Loucy (cell line): ENCODE results near the gene FDX1.
A peak's percentile ranks its signal among the peaks of the same experiment; 100 is the strongest.

Source experiments
- H2AFZ ChIP-seq: fragments of 200-600 bp; sonication (generic); 2 replicates; pipeline ENCODE4 v1.6.0; 2016; ENCODE audit warnings: antibody characterized with exemption, mild to moderate bottlenecking, low read length, moderate library complexity
- H3F3A ChIP-seq: fragments of 200-600 bp; 2 replicates; pipeline ENCODE4 v1.6.0; 2016; ENCODE audit warnings: antibody characterized with exemption, low read depth, mild to moderate bottlenecking
- H3K27me3 ChIP-seq: fragments of 200-600 bp; sonication (generic); 2 replicates; pipeline ENCODE4 v1.6.1; 2014; ENCODE audit warnings: low read length, mild to moderate bottlenecking; ENCODE audit not compliant: insufficient read depth, poor library complexity, severe bottlenecking
- H3K36me3 ChIP-seq: fragments of 200-600 bp; sonication (generic); 2 replicates; pipeline ENCODE4 v1.6.1; 2016; ENCODE audit warnings: low read length; ENCODE audit not compliant: insufficient read depth
- H3K4me1 ChIP-seq: fragments of 200-600 bp; sonication (generic); 2 replicates; pipeline ENCODE4 v1.5.1; 2014; ENCODE audit warnings: low read length, mild to moderate bottlenecking; ENCODE audit not compliant: insufficient read depth, poor library complexity, severe bottlenecking
- H3K4me2 ChIP-seq: fragments of 200-600 bp; sonication (generic); 2 replicates; pipeline ENCODE4 v1.6.0; 2014; ENCODE audit warnings: antibody characterized with exemption, low read length, low read depth, mild to moderate bottlenecking; ENCODE audit not compliant: poor library complexity, severe bottlenecking
- H3K4me3 ChIP-seq: fragments of 200-600 bp; sonication (generic); 2 replicates; pipeline ENCODE4 v1.5.1; 2014; ENCODE audit warnings: low read length, mild to moderate bottlenecking, mixed read lengths; ENCODE audit not compliant: poor library complexity, severe bottlenecking
- H3K79me2 ChIP-seq: fragments of 200-600 bp; sonication (generic); 2 replicates; pipeline ENCODE4 v1.6.1; 2014; ENCODE audit warnings: low read length; ENCODE audit not compliant: insufficient read depth
- H3K9ac ChIP-seq: fragments of 200-600 bp; sonication (generic); 2 replicates; pipeline ENCODE4 v1.6.0; 2014; ENCODE audit warnings: mild to moderate bottlenecking, low read depth, low read length, moderate library complexity; ENCODE audit not compliant: poor library complexity, severe bottlenecking
- H3K9me2 ChIP-seq: fragments of 200-600 bp; sonication (generic); replicated peaks from 2 replicates; pipeline ENCODE4 v1.6.1; 2016; ENCODE audit warnings: low read depth, low read length, mixed read lengths
- H3K9me3 ChIP-seq: fragments of 200-600 bp; sonication (generic); 2 replicates; pipeline ENCODE4 v1.6.1; 2014; ENCODE audit warnings: mild to moderate bottlenecking, antibody characterized with exemption, low read length, low read depth; ENCODE audit not compliant: insufficient read depth
- H4K20me1 ChIP-seq: fragments of 200-600 bp; sonication (generic); 2 replicates; pipeline ENCODE4 v1.6.0; 2014; ENCODE audit warnings: antibody characterized with exemption, low read length, mild to moderate bottlenecking; ENCODE audit not compliant: insufficient read depth, poor library complexity, severe bottlenecking
- CTCF ChIP-seq: fragments of 200-600 bp; sonication (generic); conservative IDR thresholded peaks from 2 replicates; pipeline ENCODE4 v1.5.1; 2014; ENCODE audit warnings: mild to moderate bottlenecking, antibody characterized with exemption, low read length
- EZH2phosphoT487 ChIP-seq: fragments of 200-600 bp; IDR thresholded peaks from 2 replicates; pipeline ENCODE4 v1.6.1; 2018; ENCODE audit warnings: antibody characterized with exemption, mild to moderate bottlenecking, moderate library complexity, borderline replicate concordance

Gene FDX1

GRCh38 chr11:110463153-110463552, 33.4 kb downstream of the FDX1 start:
- H3K79me2 ChIP-seq = no peaks in the 10 kb centered on the region
- H3K9ac ChIP-seq = no peak overlapping the region
- H3K4me2 ChIP-seq = no peak overlapping the region
- H3K4me3 ChIP-seq = no peak overlapping the region
- TF ChIP-seq EZH2phosphoT487 (no peak), CTCF (peak; percentile 74)
- H4K20me1 ChIP-seq = no peaks in the 10 kb centered on the region
- peaks cover 22% of the 10 kb centered on the region; the same call in 1 of the 2 replicates for H3K36me3 ChIP-seq
- H3K9me3 ChIP-seq = no peaks in the 10 kb centered on the region
- no peaks in the 10 kb centered on the region for H3K27me3 ChIP-seq
- no peaks in the 10 kb centered on the region for H3K4me1 ChIP-seq
- H2AFZ ChIP-seq = no peak overlapping the region
- no peaks in the 10 kb centered on the region for H3K9me2 ChIP-seq
- no peaks in the 10 kb centered on the region for H3F3A ChIP-seq

- Histone ChIP-seq H3K4me3 (no peak overlapping the region), H4K20me1 (no peaks in the 10 kb centered on the region), H3K9me2 (no peaks in the 10 kb centered on the region), H3K4me2 (no peak overlapping the region), H3K27me3 (no peaks in the 10 kb centered on the region), H3F3A (no peaks in the 10 kb centered on the region), H3K4me1 (no peaks in the 10 kb centered on the region), H3K9ac (no peak overlapping the region), H3K36me3 (peaks cover 12% of the 10 kb centered on the region; the same call in 1 of the 2 replicates), H3K9me3 (no peaks in the 10 kb centered on the region), H2AFZ (no peak overlapping the region), H3K79me2 (no peaks in the 10 kb centered on the region)
- no peak for TF ChIP-seq CTCF
- no peak for TF ChIP-seq EZH2phosphoT487
Measured at GRCh38 chr11:110465231-110465630, 35.5 kb downstream of the FDX1 start.

- TF ChIP-seq CTCF (peak; percentile 26), EZH2phosphoT487 (no peak)
- Histone ChIP-seq H3K27me3 (no peaks in the 10 kb centered on the region), H3K9me3 (no peaks in the 10 kb centered on the region), H3K4me3 (no peak overlapping the region), H3K79me2 (no peaks in the 10 kb centered on the region), H3K4me2 (no peak overlapping the region), H3K9me2 (no peaks in the 10 kb centered on the region), H3K4me1 (no peaks in the 10 kb centered on the region), H2AFZ (no peak overlapping the region), H3F3A (no peaks in the 10 kb centered on the region), H4K20me1 (no peaks in the 10 kb centered on the region), H3K9ac (no peak overlapping the region), H3K36me3 (peaks cover 5% of the 10 kb centered on the region; the same call in 1 of the 2 replicates)
Measured at GRCh38 chr11:110467556-110467955, 37.8 kb downstream of the FDX1 start.
